ENCODE data around the gene PRKCH.

DNA sequence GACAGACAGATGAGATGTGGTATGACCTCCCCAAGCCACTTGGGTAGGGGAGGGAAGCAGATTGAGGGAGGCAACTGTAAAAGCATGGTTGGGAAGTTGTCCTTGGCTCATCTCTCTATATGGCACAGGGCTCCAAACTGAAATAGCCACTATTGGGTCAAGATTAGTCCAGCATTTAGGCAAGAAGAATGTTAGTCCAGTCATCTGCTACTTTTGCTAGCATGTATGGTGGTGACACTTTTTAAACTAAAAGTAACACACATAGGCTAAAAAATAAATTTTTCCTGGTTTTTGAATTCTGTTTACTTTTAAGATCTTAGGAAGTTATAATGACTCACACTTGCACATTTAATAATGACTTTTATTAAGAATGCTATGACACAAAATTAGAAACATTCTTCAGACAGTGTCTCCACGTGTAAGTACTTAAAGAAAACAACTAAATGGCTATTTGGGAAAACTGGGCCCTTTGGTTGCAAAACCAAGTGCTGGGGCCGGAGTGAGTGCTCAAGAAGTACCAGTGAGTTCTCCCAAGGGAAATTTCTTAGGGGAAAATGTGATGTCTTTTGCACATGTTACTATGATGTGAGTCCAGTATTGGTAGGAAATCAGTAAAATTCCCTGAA, 194.9 kb downstream of the PRKCH start:
- TF ChIP-seq TAF1 (CRISPR knock-in tag; IDR thresholded peaks at IDR 0.05) (no peak), CBFB (CRISPR knock-in tag; IDR thresholded peaks at IDR 0.05) (no peak), ZNF468 (CRISPR knock-in tag; IDR thresholded peaks at IDR 0.05) (no peak)
